MM.1S (cell line): ENCODE results near the gene REEP1.

Experiments
- DNase-seq: peaks from one replicate; pipeline ENCODE4 v3.0.0-alpha.2; 2015
- H2AFZ ChIP-seq: fragments of 300-600 bp; sonication (generic); 2 replicates; pipeline ENCODE4 v1.6.0; 2016; ENCODE audit warnings: antibody characterized with exemption, low read length
- H3F3A ChIP-seq: fragments of 300-600 bp; sonication (generic); 2 replicates; pipeline ENCODE4 v1.6.1; 2016; ENCODE audit warnings: mild to moderate bottlenecking, antibody characterized with exemption, low read length, moderate library complexity, mixed read lengths; ENCODE audit not compliant: insufficient read depth
- H3K27ac ChIP-seq: fragments of 300-600 bp; sonication (generic); 2 replicates; pipeline ENCODE4 v1.5.1; 2016; ENCODE audit warnings: mild to moderate bottlenecking, low read length
- H3K27me3 ChIP-seq: fragments of 300-600 bp; sonication (generic); replicated peaks from 2 replicates; pipeline ENCODE4 v1.6.0; 2016; ENCODE audit warnings: low read length; ENCODE audit not compliant: insufficient read depth
- H3K36me3 ChIP-seq: fragments of 300-600 bp; sonication (generic); replicated peaks from 2 replicates; pipeline ENCODE4 v1.6.1; 2016; ENCODE audit warnings: mild to moderate bottlenecking, low read length, mixed read lengths; ENCODE audit not compliant: insufficient read depth
- H3K4me1 ChIP-seq: fragments of 300-600 bp; sonication (generic); 2 replicates; pipeline ENCODE4 v1.6.1; 2016; ENCODE audit warnings: low read length, mixed read lengths
- H3K4me2 ChIP-seq: fragments of 300-600 bp; sonication (generic); 2 replicates; pipeline ENCODE4 v1.6.0; 2016; ENCODE audit warnings: low read depth, low read length
- H3K4me3 ChIP-seq: fragments of 300-600 bp; sonication (generic); 2 replicates; pipeline ENCODE4 v1.5.1; 2016; ENCODE audit warnings: low read length, mixed read lengths
- H3K79me2 ChIP-seq: fragments of 300-600 bp; sonication (generic); 2 replicates; pipeline ENCODE4 v1.6.1; 2016; ENCODE audit warnings: mixed run types, low read length, mixed read lengths
- H3K9ac ChIP-seq: fragments of 300-600 bp; sonication (generic); 2 replicates; pipeline ENCODE4 v1.6.1; 2016; ENCODE audit warnings: low read length, mixed read lengths
- H3K9me2 ChIP-seq: fragments of 300-600 bp; sonication (generic); replicated peaks from 2 replicates; pipeline ENCODE4 v1.6.1; 2016; ENCODE audit warnings: mild to moderate bottlenecking, low read length, mixed read lengths; ENCODE audit not compliant: insufficient read depth
- H3K9me3 ChIP-seq: fragments of 300-600 bp; sonication (generic); replicated peaks from 2 replicates; pipeline ENCODE4 v1.6.1; 2016; ENCODE audit warnings: mild to moderate bottlenecking, low read length, mixed read lengths; ENCODE audit not compliant: insufficient read depth
- H4K20me1 ChIP-seq: fragments of 300-600 bp; sonication (generic); 2 replicates; pipeline ENCODE4 v1.6.1; 2016; ENCODE audit warnings: mild to moderate bottlenecking, low read length, moderate library complexity, mixed read lengths; ENCODE audit not compliant: insufficient read depth
- CTCF ChIP-seq: fragments of 300-600 bp; sonication (generic); IDR thresholded peaks from 2 replicates; pipeline ENCODE4 v1.5.1; 2016; ENCODE audit warnings: antibody characterized with exemption, low read length, mixed read lengths
- EZH2 ChIP-seq: fragments of 300-600 bp; sonication (generic); optimal IDR thresholded peaks from 2 replicates; pipeline ENCODE3; 2017; ENCODE audit warnings: low read depth, mild to moderate bottlenecking, antibody characterized with exemption, low read length, mixed read lengths
- EZH2phosphoT487 ChIP-seq: fragments of 300-600 bp; sonication (generic); IDR thresholded peaks from 2 replicates; pipeline ENCODE4 v1.6.1; 2018; ENCODE audit warnings: antibody characterized with exemption, low read length

REEP1 gene

DNA sequence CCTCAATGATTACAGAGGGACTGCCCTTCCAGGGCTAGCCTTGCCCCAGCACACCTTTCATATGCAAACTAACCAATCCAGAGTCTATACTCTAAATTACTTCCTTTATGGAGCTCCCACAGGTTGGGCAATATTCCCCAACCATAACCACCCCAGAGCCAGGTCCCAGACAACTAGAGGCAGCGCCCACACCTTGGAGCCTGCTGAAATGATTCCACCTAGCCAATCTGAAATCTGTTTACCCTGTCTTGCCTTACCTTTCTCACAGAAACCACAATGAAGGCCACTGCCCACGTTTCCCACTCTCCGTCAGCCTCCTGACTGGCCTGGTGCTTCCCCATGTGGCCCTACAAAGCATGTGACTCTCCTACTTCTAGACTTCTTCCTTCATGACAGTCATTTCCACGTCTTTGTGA, 62.0 kb downstream of the REEP1 start:
- no peak overlapping the region for H3K4me3 ChIP-seq
- H3K9me3 ChIP-seq, result no peaks in the 10 kb centered on the region; the same call in 1 of the 2 replicates
- no peak overlapping the region for H2AFZ ChIP-seq
- H3K27me3 ChIP-seq, result no peaks in the 10 kb centered on the region
- no peaks in the 10 kb centered on the region for H3K36me3 ChIP-seq
- no peaks in the 10 kb centered on the region for H3F3A ChIP-seq
- H4K20me1 ChIP-seq, result no peaks in the 10 kb centered on the region
- no peak overlapping the region for H3K4me2 ChIP-seq
- no peak overlapping the region for H3K9ac ChIP-seq
- no peaks in the 10 kb centered on the region for H3K4me1 ChIP-seq
- H3K79me2 ChIP-seq, result no peaks in the 10 kb centered on the region
- TF ChIP-seq EZH2, result no peak
- no peak for TF ChIP-seq EZH2phosphoT487
- TF ChIP-seq CTCF, result no peak
- no peaks in the 10 kb centered on the region for H3K9me2 ChIP-seq
- no peak overlapping the region for H3K27ac ChIP-seq
- DNase-seq, result no peak

- H4K20me1 ChIP-seq, result no peaks in the 10 kb centered on the region
- no peak overlapping the region for H3K9ac ChIP-seq
- no peaks in the 10 kb centered on the region for H3K9me2 ChIP-seq
- no peaks in the 10 kb centered on the region for H3K79me2 ChIP-seq
- no peak overlapping the region for H3K27ac ChIP-seq
- no peaks in the 10 kb centered on the region; the same call in 1 of the 2 replicates for H3K9me3 ChIP-seq
- DNase-seq, result no peak
- no peak for TF ChIP-seq CTCF
- no peak for TF ChIP-seq EZH2phosphoT487
- TF ChIP-seq EZH2, result no peak
- no peaks in the 10 kb centered on the region for H3F3A ChIP-seq
- H3K27me3 ChIP-seq, result no peaks in the 10 kb centered on the region
- H3K4me2 ChIP-seq, result no peak overlapping the region
- no peak overlapping the region for H2AFZ ChIP-seq
- H3K36me3 ChIP-seq, result no peaks in the 10 kb centered on the region
- H3K4me3 ChIP-seq, result no peak overlapping the region
- no peaks in the 10 kb centered on the region for H3K4me1 ChIP-seq
Observed at GRCh38 chr2:86274918-86275275, 62.5 kb downstream of the REEP1 start.

GRCh38 chr2:86274265-86274917, 63.0 kb downstream of the REEP1 start:
- Histone ChIP-seq H3K9ac (no peak overlapping the region), H2AFZ (no peak overlapping the region), H3K27ac (no peak overlapping the region), H3K4me1 (no peaks in the 10 kb centered on the region), H3K36me3 (no peaks in the 10 kb centered on the region), H4K20me1 (no peaks in the 10 kb centered on the region), H3K4me3 (no peak overlapping the region), H3K9me2 (no peaks in the 10 kb centered on the region), H3K9me3 (no peaks in the 10 kb centered on the region; the same call in 1 of the 2 replicates), H3K79me2 (no peaks in the 10 kb centered on the region), H3K27me3 (no peaks in the 10 kb centered on the region), H3F3A (no peaks in the 10 kb centered on the region), H3K4me2 (no peak overlapping the region)
- no peak for DNase-seq
- TF ChIP-seq EZH2phosphoT487 (no peak), CTCF (no peak), EZH2 (no peak)
